IMR-90 (cell line): ENCODE results near the gene LAMB3. TPM values are rescaled to one million over a fixed set of nuclear protein-coding genes. Genes with fewer than 3 reads are reported as not detected.

Experiments used
- ATAC-seq: fragments of 200-7000 bp; cut with Tn5 transposase; 2 replicates; pipeline ENCODE4 v1.9.1; 2020; ENCODE audit warnings: low read depth, mild to moderate bottlenecking, moderate library complexity
- BruUV-seq: library from RNA; stranded (reverse); fragments of 400-500 nt; replicated peaks from 2 replicates; lab custom pipeline; 2021; lab: Mats Ljungman, UMichigan
- CTCF ChIA-PET: fragments of 300-600 bp; formaldehyde crosslinking; extraction: SDS; loops from one replicate; lab custom pipeline; 2021; ENCODE audit warnings: antibody characterized with exemption; lab: Yijun Ruan, JAX
- POLR2A ChIA-PET: fragments of 300-600 bp; sonication (Branson Sonifier 250); formaldehyde crosslinking; loops from one replicate; lab custom pipeline; 2022; ENCODE audit warnings: antibody characterized with exemption; ENCODE audit not compliant: unreplicated experiment; lab: Charles Lee
- DNase-seq: peaks from one replicate; pipeline ENCODE4 v3.0.0; 2013
- H2AFZ ChIP-seq: replicated peaks from 2 replicates; pipeline ENCODE3; 2013; ENCODE audit warnings: low read length, mild to moderate bottlenecking; ENCODE audit not compliant: poor library complexity
- H2AK5ac ChIP-seq: 2 replicates; pipeline ENCODE4 v1.6.1; 2013; ENCODE audit warnings: low read depth, low read length, inconsistent platforms
- H2AK9ac ChIP-seq: replicated peaks from 2 replicates; pipeline ENCODE3; 2013; ENCODE audit warnings: mild to moderate bottlenecking, low read depth, low read length, moderate library complexity; ENCODE audit not compliant: poor library complexity
- H2BK120ac ChIP-seq: 2 replicates; pipeline ENCODE4 v1.6.1; 2013; ENCODE audit warnings: low read depth, low read length, inconsistent platforms
- H2BK15ac ChIP-seq: 3 replicates; pipeline ENCODE4 v1.6.1; 2013; ENCODE audit warnings: low read depth, low read length, inconsistent platforms
- H2BK20ac ChIP-seq: 2 replicates; pipeline ENCODE4 v1.6.1; 2013; ENCODE audit warnings: low read depth, mild to moderate bottlenecking, inconsistent platforms, low read length, moderate library complexity
- H2BK5ac ChIP-seq: 2 replicates; pipeline ENCODE4 v1.6.1; 2013; ENCODE audit warnings: mild to moderate bottlenecking, low read depth, low read length, inconsistent platforms; ENCODE audit not compliant: poor library complexity, severe bottlenecking
- H3K14ac ChIP-seq: replicated peaks from 2 replicates; pipeline ENCODE4 v1.6.1; 2013; ENCODE audit warnings: low read depth, low read length, inconsistent platforms
- H3K18ac ChIP-seq: 2 replicates; pipeline ENCODE4 v1.6.1; 2013; ENCODE audit warnings: low read depth, low read length, control low read depth
- H3K23ac ChIP-seq: 2 replicates; pipeline ENCODE4 v1.6.1; 2013; ENCODE audit warnings: low read depth, low read length, inconsistent platforms
- H3K27ac ChIP-seq: 2 replicates; pipeline ENCODE4 v1.5.1; 2013; ENCODE audit warnings: mild to moderate bottlenecking, control low read depth, low read length; ENCODE audit not compliant: insufficient read depth
- H3K27me3 ChIP-seq: 2 replicates; pipeline ENCODE4 v1.6.1; 2013; ENCODE audit warnings: low read length; ENCODE audit not compliant: control insufficient read depth, insufficient read depth
- H3K36me3 ChIP-seq: 2 replicates; pipeline ENCODE4 v1.6.1; 2013; ENCODE audit warnings: low read length, mixed read lengths; ENCODE audit not compliant: control insufficient read depth, insufficient read depth
- H3K4ac ChIP-seq: 2 replicates; pipeline ENCODE4 v1.6.1; 2013; ENCODE audit warnings: low read depth, low read length, inconsistent platforms
- H3K4me1 ChIP-seq: 2 replicates; pipeline ENCODE4 v1.6.1; 2013; ENCODE audit warnings: low read length, mixed read lengths; ENCODE audit not compliant: control insufficient read depth, insufficient read depth
- H3K4me2 ChIP-seq: 2 replicates; pipeline ENCODE4 v1.6.1; 2013; ENCODE audit warnings: low read depth, mild to moderate bottlenecking, control low read depth, low read length, moderate library complexity
- H3K4me3 ChIP-seq: 2 replicates; pipeline ENCODE4 v1.5.1; 2013; ENCODE audit warnings: low read depth, mild to moderate bottlenecking, control low read depth, low read length, moderate library complexity; ENCODE audit not compliant: insufficient read depth
- H3K56ac ChIP-seq: 2 replicates; pipeline ENCODE4 v1.6.1; 2013; ENCODE audit warnings: low read length, inconsistent platforms; ENCODE audit not compliant: insufficient read depth; ENCODE audit errors: extremely low read depth
- H3K79me1 ChIP-seq, 2 experiments: 2 replicates each; pipeline ENCODE4 v1.6.1; 2013; ENCODE audit warnings: low read length in 2 of 2, inconsistent platforms in 1 of 2, low read depth in 1 of 2
- H3K9ac ChIP-seq: 2 replicates; pipeline ENCODE4 v1.6.1; 2013; ENCODE audit warnings: low read depth, low read length, control low read depth
- H3K9me1 ChIP-seq: 2 replicates; pipeline ENCODE4 v1.6.1; 2013; ENCODE audit warnings: low read length, inconsistent platforms; ENCODE audit not compliant: insufficient read depth
- H3K9me3 ChIP-seq: 2 replicates; pipeline ENCODE4 v1.6.1; 2013; ENCODE audit warnings: low read length; ENCODE audit not compliant: control insufficient read depth, insufficient read depth
- H4K20me1 ChIP-seq: 2 replicates; pipeline ENCODE4 v1.6.1; 2013; ENCODE audit warnings: low read length, inconsistent platforms; ENCODE audit not compliant: insufficient read depth
- H4K5ac ChIP-seq: 2 replicates; pipeline ENCODE4 v1.6.1; 2013; ENCODE audit warnings: mild to moderate bottlenecking, low read depth, low read length, control low read depth
- H4K8ac ChIP-seq, 2 experiments: 2 replicates each; pipeline ENCODE4 v1.6.1; 2013; ENCODE audit warnings: low read depth in 2 of 2, low read length in 2 of 2, control low read depth in 1 of 2, inconsistent platforms in 1 of 2
- H4K91ac ChIP-seq: 2 replicates; pipeline ENCODE4 v1.6.1; 2013; ENCODE audit warnings: low read depth, low read length, inconsistent platforms; ENCODE audit not compliant: insufficient read depth
- BHLHE40 ChIP-seq: fragments of 150-350 bp; IDR thresholded peaks from 2 replicates; pipeline ENCODE4 v1.6.1; 2016; ENCODE audit warnings: mild to moderate bottlenecking, low read depth, low read length
- CEBPB ChIP-seq: IDR thresholded peaks from 2 replicates; pipeline ENCODE4 v1.6.1; 2012; ENCODE audit warnings: low read depth, low read length, improper control_type of control experiment
- CHD1 ChIP-seq: IDR thresholded peaks from 2 replicates; pipeline ENCODE4 v1.6.1; 2012; ENCODE audit warnings: low read depth, low read length, improper control_type of control experiment
- ELK1 ChIP-seq: fragments of 150-350 bp; IDR thresholded peaks from 2 replicates; pipeline ENCODE4 v1.6.1; 2016; ENCODE audit warnings: low read depth, mild to moderate bottlenecking, low read length, moderate library complexity, borderline replicate concordance
- MAZ ChIP-seq: IDR thresholded peaks from 2 replicates; pipeline ENCODE4 v1.6.1; 2012; ENCODE audit warnings: low read depth, mild to moderate bottlenecking, low read length, improper control_type of control experiment, moderate library complexity, borderline replicate concordance
- NFE2L2 ChIP-seq: fragments of 150-350 bp; IDR thresholded peaks from 2 replicates; pipeline ENCODE4 v1.6.1; 2016; ENCODE audit warnings: low read depth, mild to moderate bottlenecking, low read length
- POLR2A ChIP-seq: IDR thresholded peaks from 2 replicates; pipeline ENCODE4 v1.6.1; 2012; ENCODE audit warnings: mild to moderate bottlenecking, low read depth, low read length
- RAD21 ChIP-seq: IDR thresholded peaks from 2 replicates; pipeline ENCODE4 v1.6.1; 2012; ENCODE audit warnings: low read length, improper control_type of control experiment
- RFX5 ChIP-seq: IDR thresholded peaks from 2 replicates; pipeline ENCODE4 v1.8.0; 2012; ENCODE audit warnings: low read depth, mild to moderate bottlenecking, low read length, moderate library complexity
- WGBS, 2 experiments: methylation state at CpG; one replicate each; pipeline versions ENCODE4 v1.1.5 to v1.1.7; 2013; ENCODE audit warnings: missing lambda C conversion rate in 2 of 2; ENCODE audit not compliant: insufficient read length in 1 of 2; ENCODE audit errors: extremely low coverage in 2 of 2; 5-methylcytosine and 5-hydroxymethylcytosine counted together
- dilution Hi-C: fragments of 300-500 bp; cut with HindIII; formaldehyde crosslinking; loops from one replicate; pipeline ENCODE4 v1.14.3; 2018; ENCODE audit warnings: low sequenced_read_pairs; ENCODE audit not compliant: unreplicated experiment
- in situ Hi-C: fragments of 300-500 bp; cut with MboI; formaldehyde crosslinking; loops from 3 replicates; pipeline ENCODE4 v1.14.3; 2019; ENCODE audit warnings: low sequenced_read_pairs, inconsistent platforms, mixed read lengths
- intact Hi-C: fragments of 100-400 bp; cut with micrococcal nuclease; formaldehyde crosslinking; loops from 2 replicates; pipeline ENCODE4 v1.10.0; 2022
- polyA plus RNA-seq, 3 experiments: library from polyadenylated mRNA; depleted of rRNA; stranded (reverse); fragments of >200 nt; gene quantifications; 2 replicates each; pipeline ENCODE4 v1.2.3, GENCODE V29; 2012; ENCODE audit warnings: low replicate concordance in 1 of 3
- total RNA-seq: library from RNA; depleted of rRNA; stranded (reverse); fragments of >200 nt; gene quantifications from 2 replicates; pipeline ENCODE4 v1.2.3, GENCODE V29; 2012
- TF ChIP-seq, protein P1 (sequence below): fragments of 150-350 bp; IDR thresholded peaks from 2 replicates; pipeline ENCODE4 v1.6.1; 2017; ENCODE audit warnings: mild to moderate bottlenecking, antibody characterized with exemption, low read length, low read depth

The LAMB3 gene
- total and polyA plus RNA-seq, 2 of the 4 experiments (the other 2 are of a cell fraction): 0.72 to 2.1 TPM

- no peak overlapping the region for H3K27ac ChIP-seq
- no peaks in the 10 kb centered on the region for H3K9me3 ChIP-seq
- H2AFZ ChIP-seq: no peak overlapping the region
- intact Hi-C loops (no loop called here), dilution Hi-C loops (no loop called here), in situ Hi-C loops (no loop called here)
- no peak overlapping the region for H3K14ac ChIP-seq
- H2BK5ac ChIP-seq: no peak overlapping the region
- H4K20me1 ChIP-seq: no peaks in the 10 kb centered on the region
- ChIA-PET POLR2A (no interaction called here), CTCF (interaction anchor here (1.7 kb wide), 1 partner anchor 27 kb away, joined by 3 read pairs; no protein-coding TSS in a partner anchor)
- no peak overlapping the region for H3K18ac ChIP-seq
- no peak overlapping the region for H4K5ac ChIP-seq
- H3K9ac ChIP-seq: no peak overlapping the region
- H3K36me3 ChIP-seq: no peaks in the 10 kb centered on the region
- TF ChIP-seq ELK1 (no peak), RAD21 (no peak), MAZ (no peak), CEBPB (no peak), RFX5 (no peak), NFE2L2 (no peak), CHD1 (no peak), POLR2A (no peak), BHLHE40 (no peak)
- TF ChIP-seq, protein P1, sequence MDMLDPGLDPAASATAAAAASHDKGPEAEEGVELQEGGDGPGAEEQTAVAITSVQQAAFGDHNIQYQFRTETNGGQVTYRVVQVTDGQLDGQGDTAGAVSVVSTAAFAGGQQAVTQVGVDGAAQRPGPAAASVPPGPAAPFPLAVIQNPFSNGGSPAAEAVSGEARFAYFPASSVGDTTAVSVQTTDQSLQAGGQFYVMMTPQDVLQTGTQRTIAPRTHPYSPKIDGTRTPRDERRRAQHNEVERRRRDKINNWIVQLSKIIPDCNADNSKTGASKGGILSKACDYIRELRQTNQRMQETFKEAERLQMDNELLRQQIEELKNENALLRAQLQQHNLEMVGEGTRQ: no peak
- no peak overlapping the region for H3K4ac ChIP-seq
- H2AK5ac ChIP-seq: no peak overlapping the region
- no peaks in the 10 kb centered on the region for H3K79me1 ChIP-seq
- H3K56ac ChIP-seq: no peak overlapping the region
- no TSS peak for BruUV-seq
- H3K4me1 ChIP-seq: no peaks in the 10 kb centered on the region
- WGBS, 2 experiments: 80% methylated on average over 1 of the region's 10 CpGs; no CpG with 5 or more reads in 1 of the 2 experiments
- no peak overlapping the region for H4K8ac ChIP-seq
- no peak overlapping the region for H3K23ac ChIP-seq
- ATAC-seq (no peak), DNase-seq (no peak)
- H3K9me1 ChIP-seq: no peaks in the 10 kb centered on the region
- H3K4me3 ChIP-seq: no peak overlapping the region
- no peak overlapping the region for H2BK120ac ChIP-seq
- H2BK20ac ChIP-seq: no peak overlapping the region
- no peak overlapping the region for H2AK9ac ChIP-seq
- H2BK15ac ChIP-seq: no peak overlapping the region
- H3K27me3 ChIP-seq: no peaks in the 10 kb centered on the region
- no peak overlapping the region for H3K4me2 ChIP-seq
- no peak overlapping the region for H4K91ac ChIP-seq
Measured at GRCh38 chr1:209617047-209617673, 35.1 kb downstream of the LAMB3 start.
